IPS-NIHi11 (cell line): ENCODE data around the gene NINJ2.

Source experiments
- DNase-seq: peaks from one replicate; pipeline ENCODE4 v3.0.0; 2012; ENCODE audit warnings: mixed read lengths, low spot score

The NINJ2 gene

DNA sequence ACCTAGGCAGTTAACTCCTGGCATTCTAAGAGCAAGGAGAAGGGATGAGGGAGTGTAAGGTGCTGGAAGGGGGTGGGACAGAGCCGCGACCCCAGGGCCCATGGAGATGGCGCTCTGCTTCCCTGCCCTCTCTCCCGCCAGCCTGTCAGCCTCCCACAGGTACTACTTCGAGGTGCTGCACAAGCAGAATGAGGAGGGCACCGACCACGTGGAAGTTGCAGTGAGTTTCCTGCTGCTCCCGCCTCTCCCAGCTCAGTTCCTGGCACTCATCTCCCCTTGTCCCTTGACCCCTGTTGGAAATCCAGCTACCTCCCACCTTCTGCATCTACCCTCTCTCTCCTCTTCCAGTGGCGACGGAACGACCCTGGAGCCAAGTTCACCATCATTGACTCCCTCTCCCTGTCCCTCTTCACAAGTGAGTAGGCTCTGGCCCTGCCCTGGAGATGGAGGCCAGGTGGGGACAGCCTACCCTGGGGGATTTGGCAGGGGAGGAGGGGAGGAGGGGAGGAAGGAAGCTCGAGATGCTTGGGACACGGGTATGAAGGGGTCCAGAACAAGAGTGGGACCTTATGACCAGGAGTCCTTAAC, 115.3 kb downstream of the NINJ2 start:
- DNase-seq, result no peak

DNA sequence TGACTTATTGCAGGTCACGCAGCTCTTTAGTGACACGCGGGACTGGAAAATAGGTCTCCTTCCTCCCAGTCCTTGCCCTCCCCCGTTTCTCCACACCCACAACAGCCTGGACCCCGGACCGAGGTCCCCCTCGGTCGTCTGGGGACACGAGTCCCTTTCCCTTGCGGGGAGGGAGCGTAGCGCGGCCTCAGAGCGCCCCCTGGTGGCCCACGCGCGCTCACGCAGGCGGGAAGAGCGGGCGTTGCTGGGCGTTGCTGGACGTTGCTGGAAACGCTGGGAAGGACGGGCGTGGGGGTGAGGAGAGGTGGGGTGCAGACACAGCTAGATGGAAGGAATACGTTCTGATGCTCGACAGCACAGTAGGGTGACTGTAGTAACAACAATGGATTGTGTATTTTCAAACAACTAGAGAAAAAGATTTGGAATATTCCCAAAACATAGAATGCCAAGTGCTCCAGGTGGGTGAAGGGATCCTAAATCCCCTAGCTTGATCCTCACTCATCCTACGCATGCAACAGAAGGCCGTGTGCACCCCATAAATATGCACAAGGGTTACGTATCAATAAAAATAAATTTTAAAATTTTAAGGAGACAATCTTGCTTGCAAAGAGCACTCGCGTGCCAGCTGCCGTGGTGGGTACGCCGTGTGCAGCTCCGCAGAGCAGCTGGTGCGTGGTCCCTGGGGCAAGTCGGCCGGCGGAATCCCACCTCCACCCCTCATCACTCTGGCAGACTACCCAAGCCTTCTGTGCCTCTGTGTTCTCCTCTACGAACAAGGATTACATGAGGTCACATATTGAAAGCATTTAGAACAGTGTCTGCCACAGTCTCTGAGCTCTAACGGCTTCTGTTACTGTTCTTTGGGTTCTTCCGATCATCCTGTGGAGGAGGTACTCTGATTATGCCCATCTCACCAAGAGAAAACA, 116.1 kb downstream of the NINJ2 start:
- DNase-seq, result peak; percentile 94

DNA sequence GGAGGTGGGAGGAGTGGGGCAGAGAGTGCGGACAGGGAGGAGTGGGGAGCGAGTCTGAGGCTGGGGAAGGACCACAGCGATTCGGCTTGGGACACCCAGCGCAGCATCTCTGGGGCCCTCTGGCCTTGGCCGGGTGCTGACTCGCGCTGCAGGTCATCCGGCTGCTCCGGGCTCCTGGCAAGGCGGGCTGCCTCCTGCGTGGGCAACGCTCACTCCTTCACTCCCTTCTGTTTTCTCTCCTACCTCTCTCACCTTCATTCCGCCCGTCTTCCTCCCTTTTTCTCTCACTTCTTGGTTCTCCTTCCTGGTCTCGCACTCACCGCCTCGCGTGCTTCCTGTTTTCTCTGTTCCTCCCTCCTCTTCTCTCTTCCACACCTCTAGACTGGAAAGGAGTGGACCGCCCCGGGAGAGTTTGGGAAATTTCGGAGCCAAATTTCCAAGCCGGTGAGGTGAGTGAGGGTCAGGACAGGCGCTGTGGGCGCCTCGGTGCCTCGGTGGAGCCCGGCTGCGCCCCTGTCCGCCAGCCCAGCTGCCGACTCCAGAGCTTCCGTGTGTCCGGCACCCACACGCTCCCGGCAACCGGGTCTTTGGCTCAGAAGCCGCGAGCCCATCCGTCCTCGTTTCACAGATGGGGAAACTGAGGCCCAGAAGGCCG, 116.9 kb downstream of the NINJ2 start:
- peak; percentile 36 for DNase-seq

DNA sequence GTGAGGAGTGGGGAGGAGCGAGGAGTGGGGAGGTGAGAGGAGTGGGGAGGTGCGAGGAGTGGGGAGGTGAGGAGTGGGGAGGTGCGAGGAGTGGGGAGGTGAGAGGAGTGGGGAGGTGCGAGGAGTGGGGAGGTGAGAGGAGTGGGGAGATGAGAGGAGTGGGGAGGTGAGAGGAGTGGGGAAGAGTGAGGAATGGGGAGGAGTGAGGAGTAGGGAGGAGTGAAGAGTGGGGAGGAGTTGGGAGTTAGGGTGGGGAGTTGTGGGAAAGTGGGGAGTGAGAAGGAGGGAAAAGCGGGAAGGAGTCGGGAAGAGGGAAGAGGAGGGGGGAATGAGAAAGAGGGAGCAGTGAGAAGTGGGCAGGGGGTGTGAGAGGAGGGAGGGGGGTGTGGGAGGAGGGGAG, 117.4 kb downstream of the NINJ2 start:
- DNase-seq, result no peak

DNA sequence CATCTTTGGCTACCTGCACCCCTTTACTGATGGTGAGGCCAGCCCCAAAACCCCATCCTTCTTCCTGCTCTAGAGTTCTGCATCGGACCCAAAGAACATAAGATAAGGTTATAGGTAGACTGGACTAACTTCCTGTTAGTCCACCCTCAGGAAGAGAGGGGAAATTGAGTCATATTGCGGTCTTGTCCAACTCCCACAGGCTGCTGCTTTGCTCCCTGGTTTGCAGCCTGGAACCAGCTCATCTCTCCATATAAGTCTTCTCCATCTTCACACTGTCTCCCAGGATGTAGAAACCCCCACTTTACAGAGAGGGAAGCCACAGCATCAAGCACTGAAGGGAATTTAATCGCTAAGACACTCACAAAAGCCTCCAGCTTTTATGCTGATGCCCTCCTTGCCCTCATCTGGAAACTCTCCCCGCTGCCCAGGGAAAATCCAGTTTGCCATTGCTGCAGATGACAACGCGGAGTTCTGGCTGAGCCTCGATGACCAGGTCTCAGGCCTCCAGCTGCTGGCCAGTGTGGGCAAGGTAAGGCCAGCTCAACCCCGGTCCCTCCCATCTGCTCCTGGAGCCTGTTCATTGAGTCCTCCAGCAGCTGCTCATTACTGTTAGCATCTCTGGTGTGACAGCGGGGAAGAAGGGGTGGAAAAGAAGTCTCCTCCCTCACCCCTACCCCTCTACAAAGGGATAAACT, 118.2 kb downstream of the NINJ2 start:
- no peak for DNase-seq

DNA sequence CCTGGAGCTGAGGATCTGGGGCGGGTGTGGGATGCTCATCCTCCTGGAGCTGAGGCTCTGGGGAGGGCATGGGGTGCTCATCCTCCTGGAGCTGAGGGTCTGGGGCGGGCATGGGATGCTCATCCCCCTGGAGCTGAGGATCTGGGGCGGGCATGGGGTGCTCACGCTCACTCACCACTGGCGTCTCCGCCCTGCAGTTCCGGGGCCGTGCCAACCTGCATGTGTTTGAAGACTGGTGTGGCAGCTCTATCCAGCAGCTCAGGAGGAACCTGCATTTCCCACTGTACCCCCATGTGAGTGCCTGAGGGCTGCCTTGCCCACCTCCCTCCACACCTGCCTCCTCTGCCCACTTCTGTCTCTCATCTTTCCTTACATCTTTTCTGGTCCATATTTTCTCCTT, 119.1 kb downstream of the NINJ2 start:
- DNase-seq, result no peak

DNA sequence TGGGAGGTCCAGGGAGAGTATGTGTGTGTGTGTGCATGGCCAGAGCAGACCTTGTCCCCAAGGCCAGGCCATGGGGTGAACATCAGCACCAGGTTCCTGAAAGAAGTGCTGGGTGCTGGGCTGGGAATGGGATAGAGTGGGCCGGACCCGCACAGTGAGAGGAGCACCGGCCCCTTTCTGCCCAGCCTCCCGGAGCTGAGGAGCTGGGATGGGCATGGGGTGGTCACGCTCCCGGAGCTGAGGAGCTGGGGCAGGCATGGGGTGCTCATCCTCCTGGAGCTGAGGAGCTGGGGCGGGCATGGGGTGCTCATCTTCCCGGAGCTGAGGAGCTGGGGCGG, 120.2 kb downstream of the NINJ2 start:
- no peak for DNase-seq

DNA sequence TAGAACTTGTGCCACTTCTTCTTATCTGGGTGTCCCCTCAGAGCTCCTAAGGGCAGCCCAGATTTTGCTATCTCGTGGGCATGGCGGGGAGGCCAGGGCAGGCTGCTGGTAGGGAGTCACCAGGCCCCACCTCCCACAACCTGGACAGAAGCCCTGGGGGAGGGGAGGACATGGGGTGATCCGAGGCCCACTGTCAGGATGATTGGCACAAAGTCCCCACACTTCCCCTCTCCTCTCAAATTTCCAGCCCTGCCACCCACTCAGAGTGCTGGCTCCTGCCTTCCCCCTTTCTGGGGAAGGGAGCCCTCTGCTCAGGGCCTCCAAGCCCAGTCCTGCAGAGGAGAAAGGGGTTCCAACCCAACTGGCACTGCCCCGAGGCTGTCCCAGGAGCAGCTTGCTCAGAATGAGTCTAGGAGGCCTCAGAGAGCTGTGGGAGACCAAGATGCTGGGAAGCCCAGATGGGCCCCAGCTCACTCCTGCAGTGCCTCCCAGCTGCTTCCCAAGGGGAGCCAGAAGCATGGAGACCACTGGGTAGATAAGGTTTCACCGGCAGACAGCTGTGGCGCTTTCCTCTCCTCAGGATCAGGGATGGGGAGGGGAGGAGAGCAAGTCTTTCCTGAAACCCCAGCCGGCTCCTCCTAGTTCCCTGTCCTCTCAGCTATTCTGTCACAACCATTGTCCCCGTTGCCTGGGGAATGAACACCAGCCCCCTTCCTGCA, 120.7 kb downstream of the NINJ2 start:
- DNase-seq, result peak; percentile 44

DNA sequence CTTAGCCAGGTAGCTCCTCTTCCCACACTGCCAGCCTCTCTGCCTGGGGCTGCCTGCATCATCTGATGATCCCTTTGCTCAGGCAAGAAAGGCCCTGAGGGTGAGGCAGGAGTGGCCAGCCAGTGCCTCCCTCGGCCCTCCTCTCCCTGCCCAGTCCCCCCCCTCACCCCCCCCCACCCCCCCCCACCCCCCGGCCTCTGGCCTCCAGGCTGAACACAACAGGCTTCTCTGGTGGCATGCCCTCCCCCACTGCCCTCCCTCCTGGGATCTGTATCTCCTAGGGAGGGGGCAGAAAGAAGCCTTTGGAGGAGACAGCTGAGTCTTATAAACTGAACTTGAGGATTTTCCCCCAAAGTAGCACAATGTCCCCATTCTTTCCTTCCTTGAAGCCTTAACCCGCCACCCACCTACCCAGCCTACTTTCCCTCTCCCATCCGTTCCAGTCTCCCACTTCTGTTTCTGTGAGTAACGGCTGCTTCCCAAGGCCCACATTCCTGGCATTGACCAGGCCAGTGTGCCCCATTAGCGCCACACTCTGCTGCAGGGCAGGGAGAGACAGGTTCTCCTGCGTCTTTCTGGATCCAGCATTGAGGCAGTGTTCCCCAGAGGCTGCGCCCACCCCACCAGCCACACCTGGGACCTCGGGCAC, 121.4 kb downstream of the NINJ2 start:
- peak; percentile 66 for DNase-seq

DNA sequence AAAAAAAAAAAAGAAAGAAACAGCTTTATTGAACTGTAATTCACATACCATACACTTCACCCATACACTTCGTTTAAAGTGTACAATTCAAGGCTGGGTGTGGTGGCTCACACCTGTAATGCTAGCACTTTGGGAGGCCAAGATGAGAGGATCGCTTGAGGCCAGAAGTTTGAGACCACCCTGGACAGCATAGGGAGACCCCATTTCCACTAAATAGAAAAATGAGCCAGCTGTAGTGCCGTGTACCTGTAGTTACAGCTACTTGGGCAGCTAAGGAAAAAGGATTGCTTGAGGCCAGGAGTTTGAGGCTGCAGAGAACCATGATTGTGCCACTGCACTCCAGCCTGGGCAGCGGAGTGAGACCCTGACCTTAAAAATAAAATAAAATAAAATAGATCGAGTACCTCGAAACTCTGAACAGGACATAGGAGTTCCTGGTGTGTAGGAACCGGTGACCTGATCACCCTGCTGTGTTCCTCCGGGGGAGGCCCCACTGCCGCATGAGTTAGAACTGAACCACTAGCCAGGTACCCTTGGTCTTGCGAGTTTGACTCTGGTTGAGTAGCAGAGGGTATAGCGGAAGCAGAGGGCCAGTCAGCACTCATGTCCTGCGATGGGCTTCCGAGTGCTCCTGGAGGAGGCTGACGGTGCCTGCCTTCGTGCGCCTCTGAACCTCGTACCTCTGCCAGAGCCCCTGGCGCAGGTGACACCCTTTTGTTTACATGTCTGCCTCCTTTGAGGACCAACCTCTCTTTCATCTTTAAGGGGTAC, 123.5 kb downstream of the NINJ2 start:
- no peak for DNase-seq

DNA sequence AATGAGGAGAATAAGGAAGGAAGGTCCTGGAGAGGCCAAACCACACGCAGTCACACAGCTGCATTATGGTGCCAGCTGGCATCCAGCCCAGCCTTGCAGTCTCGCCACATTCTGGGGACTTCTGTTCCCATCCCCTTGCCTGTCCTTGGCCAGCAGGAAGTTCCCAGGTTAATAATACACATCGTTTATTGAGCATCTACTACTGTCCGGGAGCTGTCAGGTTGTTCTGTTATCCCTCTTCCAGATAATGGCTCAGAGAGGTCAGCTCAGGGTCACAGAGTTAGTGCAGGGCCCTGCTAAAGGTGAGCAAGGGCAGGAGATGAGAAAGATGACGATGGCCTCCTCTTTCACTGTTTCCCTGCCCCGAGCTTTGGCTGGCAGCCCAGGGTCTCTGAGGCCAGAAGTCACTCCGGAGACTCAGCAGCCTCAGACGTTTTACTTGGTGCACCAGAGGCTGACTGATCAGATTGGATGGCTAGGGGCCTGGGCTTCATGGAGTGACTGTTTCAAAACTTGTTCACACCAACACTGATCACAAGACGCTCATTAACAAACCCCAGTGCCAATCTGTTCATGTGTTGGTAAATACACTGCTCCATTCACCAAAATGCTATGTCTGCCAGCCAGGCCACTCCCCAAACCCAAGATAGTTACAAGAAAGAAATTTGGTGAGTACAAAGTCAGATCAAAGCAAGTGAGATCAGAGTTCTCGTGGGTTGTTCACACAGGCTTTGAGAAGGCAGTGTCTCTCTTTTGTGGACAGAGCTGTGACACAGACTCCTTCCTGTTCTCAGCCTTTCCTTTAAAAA, 124.3 kb downstream of the NINJ2 start:
- DNase-seq, result no peak

DNA sequence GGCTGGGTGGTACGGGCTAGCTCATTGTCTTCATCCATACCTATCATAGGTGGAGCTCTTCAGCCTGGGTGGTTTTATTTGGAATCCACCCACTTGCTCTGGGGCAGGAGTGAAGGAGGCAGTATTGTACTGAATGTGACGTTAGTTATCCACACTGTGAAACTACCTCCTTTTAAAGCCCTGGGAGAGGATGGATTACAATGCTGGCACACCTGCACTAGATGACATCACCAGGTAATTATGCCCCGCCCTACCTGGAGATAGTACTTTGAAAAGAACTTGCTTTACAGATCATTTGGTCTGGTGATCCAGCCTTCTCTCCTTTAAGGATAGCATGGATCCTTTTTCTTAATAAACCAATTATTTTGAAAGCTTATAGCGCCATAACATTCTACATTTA, 125.5 kb downstream of the NINJ2 start:
- DNase-seq, result peak; percentile 65

DNA sequence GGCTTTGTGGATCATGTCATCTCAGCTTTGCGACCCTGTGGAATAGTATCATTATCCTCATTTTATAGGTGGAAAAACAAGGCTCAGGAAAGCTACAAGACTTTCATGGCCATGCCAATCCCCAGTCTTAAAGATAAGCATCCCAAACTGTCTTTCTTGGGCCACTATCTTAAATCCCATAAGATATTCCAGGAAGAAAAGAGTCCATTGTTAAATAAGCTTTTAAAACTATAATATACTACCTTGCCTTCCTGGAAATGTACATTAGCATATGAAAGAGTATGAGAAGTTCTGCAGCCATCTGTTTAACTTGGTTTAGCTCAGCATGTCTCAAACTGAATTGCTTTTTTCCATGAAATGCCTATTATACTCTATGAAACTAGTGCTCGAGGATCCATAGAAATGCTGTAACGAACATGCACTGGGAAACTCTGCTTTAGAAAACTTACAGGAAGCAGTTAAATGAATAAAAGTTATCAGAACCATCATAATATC, 126.4 kb downstream of the NINJ2 start:
- no peak for DNase-seq

DNA sequence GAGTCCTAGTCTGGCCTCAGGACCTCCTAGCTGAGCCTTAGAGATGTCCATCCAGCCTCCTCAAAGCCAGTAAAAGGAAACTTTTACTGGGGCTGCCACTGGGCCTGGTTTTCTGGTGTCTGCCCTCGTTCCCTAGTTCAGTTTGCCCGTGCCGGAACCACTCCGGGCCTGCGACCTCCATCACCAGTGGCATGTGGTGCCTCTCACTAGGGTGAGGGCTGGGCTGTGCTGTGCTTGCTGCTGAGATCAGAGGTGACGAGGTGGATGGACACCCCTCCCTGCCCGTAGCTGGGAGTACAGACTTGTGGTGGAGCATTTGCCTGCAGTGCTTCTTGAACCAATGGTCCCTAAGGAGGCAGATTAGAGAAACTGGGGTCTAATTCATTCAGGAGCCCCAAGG, 127.8 kb downstream of the NINJ2 start:
- DNase-seq, result no peak

DNA sequence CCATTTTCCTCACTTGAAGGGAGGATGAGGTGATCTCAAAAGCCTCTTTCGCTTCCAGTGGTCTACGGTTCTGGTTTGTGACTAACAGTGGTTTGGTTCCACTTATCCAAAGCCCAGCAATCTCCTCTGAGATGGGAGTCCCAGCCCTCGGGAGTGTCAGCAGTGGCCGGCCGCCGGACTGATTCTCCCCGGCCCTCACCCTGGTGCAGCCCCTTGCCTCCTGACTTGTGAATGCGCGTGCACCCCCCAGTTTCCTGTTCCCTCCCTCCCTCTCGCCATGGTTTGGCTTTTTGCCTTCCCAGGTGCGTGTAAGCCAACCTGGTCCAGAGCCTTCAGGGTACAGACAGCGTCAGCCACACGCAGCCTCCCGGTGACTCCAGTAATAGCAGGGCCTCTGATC, 129.0 kb downstream of the NINJ2 start:
- no peak for DNase-seq

DNA sequence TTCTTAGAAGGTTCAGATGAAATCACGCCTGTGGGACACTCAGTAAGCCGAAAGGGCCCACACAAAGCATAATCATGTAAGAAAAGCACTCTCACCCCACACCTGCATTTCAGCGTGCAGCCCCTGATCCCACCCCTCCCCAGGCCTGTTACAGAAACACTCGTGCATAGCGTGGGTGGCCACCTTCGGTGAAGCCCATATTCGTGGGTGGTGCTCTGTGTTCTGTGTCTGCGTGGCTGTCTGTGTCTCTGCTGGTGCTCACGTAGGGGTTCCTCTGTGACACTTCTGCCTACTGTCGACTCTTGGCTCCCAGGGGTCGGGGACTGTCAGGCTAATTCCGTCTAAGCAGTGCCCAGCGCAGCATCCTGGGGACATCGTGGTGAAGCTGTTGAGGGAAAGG, 129.5 kb downstream of the NINJ2 start:
- no peak for DNase-seq

DNA sequence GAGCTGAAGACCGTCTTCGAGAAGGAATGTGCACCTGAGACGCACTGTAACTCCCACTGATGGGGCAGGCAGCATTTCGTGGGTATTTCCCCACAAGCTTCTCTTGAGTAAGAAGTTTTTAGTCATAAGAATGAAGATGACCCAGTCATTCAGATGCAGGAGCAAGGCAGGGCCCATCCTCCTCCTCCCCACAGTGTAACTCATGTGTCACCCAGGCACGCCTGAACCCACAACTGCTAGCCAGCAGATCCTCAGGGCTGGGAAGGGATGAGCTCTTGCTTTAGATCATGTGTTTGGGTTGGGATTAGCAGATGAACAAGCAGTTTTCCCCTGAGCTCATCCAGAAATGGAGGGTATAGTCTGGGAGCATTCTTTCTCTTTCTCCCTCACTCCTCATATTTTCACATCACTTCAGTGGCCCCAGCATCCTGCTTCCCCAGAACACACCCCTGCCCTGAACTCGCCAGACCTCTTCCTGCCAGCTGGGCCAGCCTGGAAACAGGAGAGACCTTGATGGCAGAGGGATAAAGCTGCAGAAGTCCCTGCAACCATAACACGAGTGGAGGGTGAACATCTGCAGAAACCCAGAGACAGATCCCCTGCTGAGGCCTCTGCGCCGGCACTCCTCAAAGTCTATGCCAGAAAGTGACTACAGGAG, 130.2 kb downstream of the NINJ2 start:
- no peak for DNase-seq

DNA sequence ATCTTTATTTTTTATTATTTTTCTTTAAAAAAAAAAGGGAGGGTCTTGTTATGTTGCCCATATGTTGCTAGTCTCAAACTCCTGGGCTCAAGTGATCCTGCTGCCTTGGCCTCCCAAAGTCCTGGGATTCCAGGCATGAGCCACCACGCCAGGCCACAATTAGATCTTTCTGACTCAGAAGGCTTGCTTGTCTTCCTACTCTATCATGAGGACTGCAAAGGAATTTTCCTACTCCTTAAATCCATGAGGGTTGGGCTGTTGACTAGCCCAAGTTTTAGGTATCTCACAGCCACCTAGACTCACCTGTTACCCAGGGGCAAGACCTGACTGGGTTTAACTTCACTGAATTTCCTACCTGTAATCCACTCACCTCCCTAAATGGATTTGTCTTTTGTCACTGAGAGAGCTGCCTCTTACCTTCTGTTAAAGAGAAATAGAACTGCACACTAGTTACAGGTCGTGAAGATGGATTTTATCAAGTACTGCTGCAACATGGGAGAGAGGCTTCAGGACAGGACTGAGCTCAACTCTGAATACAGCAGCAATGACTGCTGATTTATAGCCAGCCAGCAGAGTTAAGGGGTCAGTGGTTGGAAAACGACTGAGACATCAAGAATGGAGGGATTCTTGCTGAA, 131.2 kb downstream of the NINJ2 start:
- no peak for DNase-seq

DNA sequence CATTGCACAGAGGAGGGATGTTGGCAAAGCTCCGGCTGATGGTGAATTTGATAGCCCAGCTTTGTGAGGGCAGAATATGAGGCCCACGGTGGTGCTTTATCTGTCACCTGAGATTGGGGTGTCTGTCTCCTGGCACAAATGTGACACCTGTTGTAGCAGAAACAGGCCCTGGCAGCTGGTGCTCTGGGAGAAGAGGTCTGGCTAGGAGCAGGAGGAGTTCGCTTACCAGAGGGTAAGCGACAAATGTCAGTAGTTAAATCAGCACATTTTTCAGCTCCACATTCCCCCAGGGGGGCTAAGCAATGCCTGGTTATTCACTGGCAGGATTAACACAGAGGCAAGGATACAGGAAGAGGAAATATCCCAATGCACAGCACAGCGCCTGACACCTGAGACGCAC, 132.4 kb downstream of the NINJ2 start:
- no peak for DNase-seq
